AG09319 (cell line): ENCODE measurements around the gene PSME3IP1.
"Not testable (repeated sequence)": the region's sequence is repeated elsewhere in the genome, so short reads cannot be mapped to it uniquely, and the experiment has no call there.

ENCODE experiments used
- DNase-seq: peaks from one replicate; pipeline ENCODE4 v3.0.0-alpha.2; 2010; ENCODE audit warnings: low read depth; ENCODE audit errors: extremely low read depth
- TF ChIP-seq, protein P1 (sequence below): IDR thresholded peaks from 2 replicates; pipeline ENCODE4 v1.5.1; 2011; ENCODE audit warnings: low read depth, mild to moderate bottlenecking, inconsistent platforms, low read length, moderate library complexity

PSME3IP1 gene

DNA sequence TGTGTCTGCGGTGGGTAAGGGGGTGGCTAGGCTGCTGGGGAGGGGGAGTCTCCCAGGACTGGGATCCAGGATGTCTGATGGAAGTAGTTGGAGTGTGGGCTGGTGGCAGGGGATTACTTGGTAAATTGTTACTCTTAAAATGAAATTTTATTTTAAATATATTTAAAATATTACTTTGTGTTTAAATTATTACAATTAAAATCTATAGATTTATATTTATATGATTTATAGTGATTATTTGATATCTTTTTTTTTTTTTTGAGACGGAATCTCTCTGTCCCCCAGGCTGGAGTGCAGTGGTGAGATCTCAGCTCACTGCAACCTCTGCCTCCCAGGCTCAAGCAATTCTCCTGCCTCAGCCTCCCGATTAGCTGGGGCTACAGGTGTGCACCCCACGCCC is 74.9 kb downstream of the PSME3IP1 start:
- TF ChIP-seq, protein P1, sequence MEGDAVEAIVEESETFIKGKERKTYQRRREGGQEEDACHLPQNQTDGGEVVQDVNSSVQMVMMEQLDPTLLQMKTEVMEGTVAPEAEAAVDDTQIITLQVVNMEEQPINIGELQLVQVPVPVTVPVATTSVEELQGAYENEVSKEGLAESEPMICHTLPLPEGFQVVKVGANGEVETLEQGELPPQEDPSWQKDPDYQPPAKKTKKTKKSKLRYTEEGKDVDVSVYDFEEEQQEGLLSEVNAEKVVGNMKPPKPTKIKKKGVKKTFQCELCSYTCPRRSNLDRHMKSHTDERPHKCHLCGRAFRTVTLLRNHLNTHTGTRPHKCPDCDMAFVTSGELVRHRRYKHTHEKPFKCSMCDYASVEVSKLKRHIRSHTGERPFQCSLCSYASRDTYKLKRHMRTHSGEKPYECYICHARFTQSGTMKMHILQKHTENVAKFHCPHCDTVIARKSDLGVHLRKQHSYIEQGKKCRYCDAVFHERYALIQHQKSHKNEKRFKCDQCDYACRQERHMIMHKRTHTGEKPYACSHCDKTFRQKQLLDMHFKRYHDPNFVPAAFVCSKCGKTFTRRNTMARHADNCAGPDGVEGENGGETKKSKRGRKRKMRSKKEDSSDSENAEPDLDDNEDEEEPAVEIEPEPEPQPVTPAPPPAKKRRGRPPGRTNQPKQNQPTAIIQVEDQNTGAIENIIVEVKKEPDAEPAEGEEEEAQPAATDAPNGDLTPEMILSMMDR = no peak
- no peak for DNase-seq

GRCh38 chr16:57109259-57110105 is 76.4 kb downstream of the PSME3IP1 start:
- not testable (repeated sequence) for DNase-seq

DNA sequence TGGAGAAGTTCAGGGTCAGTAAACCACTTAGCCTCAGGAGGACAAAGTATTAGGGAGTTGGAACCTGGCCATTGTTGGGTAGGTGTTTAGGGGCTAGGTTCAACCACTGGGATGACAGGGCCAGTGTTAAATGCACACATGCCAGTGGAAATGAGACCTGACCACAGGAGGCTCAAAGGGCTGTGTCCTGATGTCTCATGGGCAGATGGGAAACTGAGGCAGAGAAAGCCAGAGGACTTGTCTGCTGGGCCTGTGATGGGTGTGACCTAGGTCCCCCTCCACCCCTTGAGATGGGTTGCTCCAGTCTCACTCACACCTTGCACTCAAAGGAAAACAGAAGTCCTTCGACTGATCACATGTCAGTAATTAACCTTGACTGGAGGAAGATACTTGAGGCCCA is 77.4 kb downstream of the PSME3IP1 start:
- no peak for DNase-seq
- TF ChIP-seq, protein P1 = no peak

DNA sequence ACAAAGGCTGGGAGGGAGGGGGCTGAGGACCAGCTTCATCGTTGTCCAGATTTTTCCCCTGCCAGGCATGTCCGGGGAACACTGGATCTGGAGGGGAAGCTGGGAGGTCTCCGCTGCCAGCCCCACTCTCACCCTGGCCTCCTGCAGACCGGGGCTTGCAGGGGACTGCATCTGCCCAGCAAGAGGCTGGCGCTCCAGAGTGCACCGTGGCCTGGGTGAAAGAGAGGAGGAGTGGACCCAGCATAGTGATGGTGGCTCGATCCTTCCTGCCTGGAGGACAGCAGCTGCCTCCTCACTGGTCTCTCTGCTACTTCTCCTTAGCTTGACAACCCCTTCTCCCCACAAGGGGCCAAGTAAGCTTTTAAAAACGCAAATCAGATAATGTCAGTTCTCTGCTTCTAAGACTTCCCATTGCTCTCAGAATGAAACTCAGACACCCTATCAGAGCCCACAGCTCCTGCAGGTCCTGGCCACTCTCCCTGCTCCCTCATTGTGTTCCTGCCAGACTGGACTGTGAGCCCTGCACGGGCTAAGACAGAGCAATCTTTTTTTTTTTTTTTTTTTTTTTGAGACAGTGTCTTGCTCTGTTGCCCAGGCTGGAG is 78.4 kb downstream of the PSME3IP1 start:
- TF ChIP-seq, protein P1 = no peak
- no peak for DNase-seq

DNA sequence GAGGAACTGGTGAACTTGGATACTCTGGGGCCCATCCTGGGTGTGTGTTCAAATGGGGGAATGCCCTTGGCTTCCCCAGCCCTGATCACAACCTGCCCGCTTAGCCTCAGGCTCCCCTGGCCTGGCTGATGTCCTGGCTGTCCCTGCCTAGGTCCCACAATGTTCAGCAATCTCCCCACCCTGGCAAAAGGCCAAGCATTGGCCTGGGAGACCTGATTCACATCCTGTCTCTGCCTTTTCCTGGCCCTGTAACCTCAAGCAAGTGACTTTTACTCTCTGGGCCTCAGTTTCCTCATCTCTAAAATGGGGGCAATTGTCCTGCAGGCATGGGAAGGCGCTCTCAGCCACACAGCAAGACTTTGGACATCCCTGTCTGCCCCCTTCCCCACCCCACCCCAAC is 79.1 kb downstream of the PSME3IP1 start:
- TF ChIP-seq, protein P1 = no peak
- no peak for DNase-seq

- DNase-seq = no peak
- TF ChIP-seq, protein P1 = no peak
Observed at GRCh38 chr16:57105184-57105583, 80.7 kb downstream of the PSME3IP1 start.

GRCh38 chr16:57104706-57105105 is 81.1 kb downstream of the PSME3IP1 start:
- DNase-seq = no peak
- TF ChIP-seq, protein P1 = no peak
